ENCODE measurements around the gene RANBP6.
"Not testable (repeated sequence)": the region's sequence is repeated elsewhere in the genome, so short reads cannot be mapped to it uniquely, and the experiment has no call there.

Gene RANBP6

GRCh38 chr9:6034954-6035353 is 19.5 kb upstream of the RANBP6 start:
- Histone ChIP-seq H3K27me3 (ENCODE audit: insufficient read depth, poor library complexity, severe bottlenecking) (no peaks in the 10 kb centered on the region), H3K4me3 (ENCODE audit: severe bottlenecking) (no peak overlapping the region), H3K4me1 (ENCODE audit: insufficient read depth, poor library complexity, severe bottlenecking) (no peaks in the 10 kb centered on the region), H3K9me3 (ENCODE audit: severe bottlenecking) (no peaks in the 10 kb centered on the region), H3K36me3 (ENCODE audit: low read depth) (no peaks in the 10 kb centered on the region), H3K27ac (ENCODE audit: poor library complexity, severe bottlenecking) (no peak overlapping the region)
- ATAC-seq (ENCODE audit: low read depth) (peak; percentile 29; the same call in 1 of the 3 replicates), DNase-seq (ENCODE audit: low spot score) (no peak)
- TF ChIP-seq CTCF (IDR thresholded peaks at IDR 0.05; ENCODE audit: poor library complexity, severe bottlenecking), result no peak

- ATAC-seq (ENCODE audit: low read depth) (no peak), DNase-seq (ENCODE audit: low spot score) (no peak)
- Histone ChIP-seq H3K4me3 (ENCODE audit: severe bottlenecking) (no peak overlapping the region), H3K36me3 (ENCODE audit: low read depth) (no peaks in the 10 kb centered on the region), H3K9me3 (ENCODE audit: severe bottlenecking) (no peaks in the 10 kb centered on the region), H3K4me1 (ENCODE audit: insufficient read depth, poor library complexity, severe bottlenecking) (no peaks in the 10 kb centered on the region), H3K27ac (ENCODE audit: poor library complexity, severe bottlenecking) (no peak overlapping the region), H3K27me3 (ENCODE audit: insufficient read depth, poor library complexity, severe bottlenecking) (no peaks in the 10 kb centered on the region)
- TF ChIP-seq CTCF (IDR thresholded peaks at IDR 0.05; ENCODE audit: poor library complexity, severe bottlenecking), result no peak
These were observed 14.3 kb upstream of the RANBP6 start for GRCh38 chr9:6029604-6030274.

GRCh38 chr9:6024035-6024554 is 8.7 kb upstream of the RANBP6 start:
- ATAC-seq (ENCODE audit: low read depth), result peak; percentile 60; the same call in 2 of the 3 replicates
- no peaks in the 10 kb centered on the region for H3K36me3 ChIP-seq (ENCODE audit: low read depth)
- H3K9me3 ChIP-seq (ENCODE audit: severe bottlenecking), result no peaks in the 10 kb centered on the region
- no peaks in the 10 kb centered on the region for H3K4me1 ChIP-seq (ENCODE audit: insufficient read depth, poor library complexity, severe bottlenecking)
- no peaks in the 10 kb centered on the region for H3K27me3 ChIP-seq (ENCODE audit: insufficient read depth, poor library complexity, severe bottlenecking)
- no peak overlapping the region for H3K4me3 ChIP-seq (ENCODE audit: severe bottlenecking)
- no peak overlapping the region for H3K27ac ChIP-seq (ENCODE audit: poor library complexity, severe bottlenecking)
- DNase-seq (ENCODE audit: low spot score), result no peak
- peak; percentile 57 for TF ChIP-seq CTCF (IDR thresholded peaks at IDR 0.05; ENCODE audit: poor library complexity, severe bottlenecking)

- DNase-seq (ENCODE audit: low spot score); H3K27ac ChIP-seq (ENCODE audit: poor library complexity, severe bottlenecking); H3K4me3 ChIP-seq (ENCODE audit: severe bottlenecking); H3K27me3 ChIP-seq (ENCODE audit: insufficient read depth, poor library complexity, severe bottlenecking); ATAC-seq (ENCODE audit: low read depth); H3K9me3 ChIP-seq (ENCODE audit: severe bottlenecking): not testable (repeated sequence)
- H3K36me3 ChIP-seq (ENCODE audit: low read depth), result peaks cover 25% of the 10 kb centered on the region
- H3K4me1 ChIP-seq (ENCODE audit: insufficient read depth, poor library complexity, severe bottlenecking), result peaks cover 13% of the 10 kb centered on the region
These were observed 1.6 kb upstream of the RANBP6 start for GRCh38 chr9:6016975-6017374.

- Histone ChIP-seq H3K27ac (ENCODE audit: poor library complexity, severe bottlenecking) (peak overlapping the region; percentile 85), H3K4me1 (ENCODE audit: insufficient read depth, poor library complexity, severe bottlenecking) (peaks cover 13% of the 10 kb centered on the region)
- peak; percentile 72; the same call in 2 of the 3 replicates for ATAC-seq (ENCODE audit: low read depth)
These were observed 654 bp downstream of the RANBP6 start for GRCh38 chr9:6014670-6015270.

More at GRCh38 chr9:6014670-6015270, 654 bp downstream of the RANBP6 start:
- Histone ChIP-seq H3K27me3 (ENCODE audit: insufficient read depth, poor library complexity, severe bottlenecking) (no peaks in the 10 kb centered on the region), H3K4me3 (ENCODE audit: severe bottlenecking) (peak overlapping the region; percentile 62), H3K36me3 (ENCODE audit: low read depth) (peaks cover 36% of the 10 kb centered on the region), H3K9me3 (ENCODE audit: severe bottlenecking) (no peaks in the 10 kb centered on the region)
- no peak for DNase-seq (ENCODE audit: low spot score)
- TF ChIP-seq CTCF (IDR thresholded peaks at IDR 0.05; ENCODE audit: poor library complexity, severe bottlenecking), result no peak
